ENCODE measurements around the gene SENP6. TPM values are rescaled to one million over a fixed set of nuclear protein-coding genes. Genes with fewer than 3 reads are reported as not detected.
A peak's percentile ranks its signal among the peaks of the same experiment; 100 is the strongest.

Gene SENP6
- total and polyA plus RNA-seq, 3 experiments from 2014 or later = 74.6 to 77.5 (median 76.1) TPM

DNA sequence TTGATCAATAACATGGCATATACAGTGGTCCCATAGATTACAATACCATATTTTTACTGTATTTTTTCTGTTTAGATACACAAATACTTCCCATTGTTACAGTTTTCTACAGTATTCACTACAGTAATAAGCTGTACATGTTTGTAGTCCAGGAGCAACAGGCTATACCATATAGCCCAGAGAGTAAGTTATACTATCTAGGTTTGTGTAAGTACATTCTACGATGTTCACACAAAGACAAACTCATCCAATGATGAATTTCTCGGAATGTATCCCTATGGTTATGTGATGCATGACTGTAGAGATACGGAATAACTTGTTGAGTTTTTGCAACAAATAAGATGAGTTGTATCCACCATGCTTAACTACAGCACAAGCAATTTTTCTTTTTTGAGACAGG, 143.7 kb downstream of the SENP6 start:
- no peak overlapping the region for H3K27ac Mint-ChIP-seq
- H3K9me3 Mint-ChIP-seq = peaks cover 0 to 2% (median 0%) of the 10 kb centered on the region in 5 donors
- POLR2A ChIA-PET = no interaction called here
- CTCF ChIA-PET = no interaction called here
- no peak overlapping the region for H3K4me3 Mint-ChIP-seq
- no peaks in the 10 kb centered on the region for H3K9me3 ChIP-seq (ENCODE audit: low read length)
- DNase-seq = no peak
- peaks cover 6 to 13% (median 11%) of the 10 kb centered on the region in 3 donors for H3K4me1 Mint-ChIP-seq
- no peak overlapping the region for H3K4me3 ChIP-seq (ENCODE audit: low read length)
- H3K36me3 Mint-ChIP-seq = peaks cover 0 to 8% (median 4%) of the 10 kb centered on the region in 3 donors
- H3K27me3 ChIP-seq (ENCODE audit: insufficient read depth, low read length, poor library complexity, severe bottlenecking) = peaks cover 4% of the 10 kb centered on the region
- no peaks in the 10 kb centered on the region for H3K4me1 ChIP-seq (ENCODE audit: insufficient read depth, low read length)
- H3K27me3 Mint-ChIP-seq = peaks cover 16 to 20% of the 10 kb centered on the region in 2 donors
- H3K36me3 ChIP-seq (ENCODE audit: insufficient read depth, low read length) = no peaks in the 10 kb centered on the region
- H3K27ac ChIP-seq (ENCODE audit: low read depth, low read length) = no peak overlapping the region

DNA sequence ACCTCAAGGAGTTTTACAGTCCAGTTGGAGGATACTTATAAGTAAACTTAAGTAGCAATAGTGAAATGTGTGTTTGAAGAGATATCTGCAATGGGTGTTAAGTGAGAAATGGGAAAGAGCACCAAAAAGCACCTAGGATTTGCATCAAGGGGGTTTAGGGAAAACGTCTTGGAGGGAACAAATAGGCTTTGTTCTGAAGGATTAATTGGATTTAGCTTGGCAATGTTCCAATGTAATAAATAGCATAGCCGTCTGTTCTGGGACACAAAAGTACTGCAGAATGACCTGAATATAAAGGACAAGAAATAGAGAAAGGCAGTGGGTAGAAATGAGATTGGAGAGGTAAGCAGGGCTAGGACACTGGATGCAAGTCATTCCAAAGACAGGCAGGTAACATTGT, 144.5 kb downstream of the SENP6 start:
- Mint-ChIP-seq H3K27me3 (peaks cover 20% of the 10 kb centered on the region in 2 donors), H3K36me3 (peaks cover 0 to 8% (median 4%) of the 10 kb centered on the region in 3 donors), H3K27ac (no peak overlapping the region), H3K4me1 (peaks cover 10 to 19% (median 18%) of the 10 kb centered on the region in 3 donors), H3K9me3 (peaks cover 0 to 2% (median 0%) of the 10 kb centered on the region in 5 donors), H3K4me3 (peak overlapping the region in 1 of 7 donors; percentile 68)
- H3K4me3 ChIP-seq (ENCODE audit: low read length) = no peak overlapping the region
- H3K36me3 ChIP-seq (ENCODE audit: insufficient read depth, low read length) = no peaks in the 10 kb centered on the region
- DNase-seq = no peak
- no peaks in the 10 kb centered on the region for H3K9me3 ChIP-seq (ENCODE audit: low read length)
- POLR2A ChIA-PET = no interaction called here
- CTCF ChIA-PET = no interaction called here
- no peaks in the 10 kb centered on the region for H3K4me1 ChIP-seq (ENCODE audit: insufficient read depth, low read length)
- H3K27me3 ChIP-seq (ENCODE audit: insufficient read depth, low read length, poor library complexity, severe bottlenecking) = peaks cover 4% of the 10 kb centered on the region
- H3K27ac ChIP-seq (ENCODE audit: low read depth, low read length) = no peak overlapping the region

DNA sequence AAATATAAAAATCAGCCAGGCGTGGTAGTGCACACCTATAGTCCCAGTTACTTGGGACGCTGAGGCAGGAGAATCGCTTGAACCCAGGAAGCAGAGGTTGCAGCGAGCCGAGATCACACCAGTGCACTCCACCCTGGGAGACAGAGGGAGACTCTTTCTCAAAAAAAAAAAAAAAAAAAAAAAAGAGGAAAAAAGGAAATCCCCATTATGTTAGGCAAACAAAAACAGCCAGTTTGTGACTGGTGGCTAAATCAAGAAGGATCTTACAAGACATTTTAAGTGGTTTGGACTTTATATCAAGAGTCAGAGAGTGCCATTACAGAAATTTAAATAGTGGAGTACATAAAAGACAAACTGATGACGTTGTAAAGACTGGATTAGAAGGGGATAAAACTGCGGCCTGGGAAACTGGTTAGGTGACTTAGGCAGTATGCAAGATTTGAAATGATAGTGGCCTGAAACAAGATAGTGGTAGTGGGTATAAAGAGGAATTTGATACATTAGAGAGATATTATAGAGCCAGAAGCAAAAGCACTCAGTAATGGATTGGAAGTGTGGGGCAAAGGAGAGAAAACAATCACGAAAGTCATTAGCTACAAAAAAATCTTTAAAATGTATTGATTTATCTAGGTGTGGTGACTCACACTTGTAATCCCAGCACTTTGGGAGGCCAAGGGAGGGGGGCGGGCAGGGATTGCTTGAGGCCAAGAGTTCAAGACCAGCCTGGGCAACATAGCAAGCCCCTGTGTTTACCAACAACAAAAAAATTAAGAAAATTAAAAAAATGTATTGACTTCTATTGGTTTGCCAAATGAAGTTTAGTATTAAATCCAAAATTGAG, 145.7 kb downstream of the SENP6 start:
- Histone ChIP-seq H3K9me3 (ENCODE audit: low read length) (no peaks in the 10 kb centered on the region), H3K36me3 (ENCODE audit: insufficient read depth, low read length) (no peaks in the 10 kb centered on the region), H3K27ac (ENCODE audit: low read depth, low read length) (no peak overlapping the region), H3K4me1 (ENCODE audit: insufficient read depth, low read length) (no peaks in the 10 kb centered on the region), H3K4me3 (ENCODE audit: low read length) (no peak overlapping the region), H3K27me3 (ENCODE audit: insufficient read depth, low read length, poor library complexity, severe bottlenecking) (peaks cover 4% of the 10 kb centered on the region)
- Mint-ChIP-seq H3K4me3 (peak overlapping the region in 6 of 7 donors; percentile 12 to 96 (median 32)), H3K27ac (peak overlapping the region in 1 of 8 donors; percentile 46), H3K27me3 (peaks cover 16 to 20% of the 10 kb centered on the region in 2 donors), H3K9me3 (peaks cover 0 to 2% (median 0%) of the 10 kb centered on the region in 5 donors), H3K4me1 (peaks cover 13 to 22% (median 20%) of the 10 kb centered on the region in 3 donors), H3K36me3 (peaks cover 0 to 8% (median 4%) of the 10 kb centered on the region in 3 donors)
- ChIA-PET CTCF (no interaction called here), POLR2A (no interaction called here)
- no peak for DNase-seq

DNA sequence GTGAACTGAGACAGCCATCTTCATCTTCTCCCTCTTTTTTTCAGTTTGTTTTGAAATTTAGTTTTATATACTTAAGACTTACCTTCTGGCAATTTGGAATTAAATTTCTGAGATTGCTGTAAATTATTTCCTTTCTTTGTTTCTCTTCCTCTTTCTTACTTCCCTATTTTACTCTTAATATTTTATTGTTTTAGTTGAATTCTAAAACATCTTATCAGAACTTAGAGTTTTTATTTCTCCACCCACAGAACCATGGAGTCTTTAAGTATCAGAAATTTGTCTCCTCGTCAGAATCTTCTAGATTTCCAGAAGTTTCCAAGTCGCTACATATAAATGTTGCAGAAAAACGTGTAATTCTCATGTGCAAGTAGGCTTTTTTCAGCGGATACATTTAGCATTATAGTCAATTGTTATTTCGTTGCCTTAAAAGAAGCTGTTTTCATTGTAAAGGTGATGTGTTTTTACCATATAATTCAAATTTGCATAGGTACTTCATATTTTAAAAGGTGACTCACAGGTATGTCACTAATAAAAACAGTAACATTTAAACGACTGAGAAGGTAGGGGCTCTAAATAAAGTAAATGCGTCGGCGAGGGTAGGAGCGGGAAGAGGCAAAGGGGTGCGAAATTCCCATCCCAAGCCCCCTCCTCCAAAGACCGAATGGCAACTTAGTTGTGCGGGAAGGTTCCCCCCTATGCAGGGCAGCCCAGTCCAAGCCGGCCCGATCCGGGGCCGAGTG, 146.5 kb downstream of the SENP6 start:
- Mint-ChIP-seq H3K36me3 (peaks cover 0 to 8% (median 4%) of the 10 kb centered on the region in 3 donors), H3K9me3 (peaks cover 0 to 2% (median 0%) of the 10 kb centered on the region in 5 donors), H3K4me3 (peak overlapping the region; percentile 85 to 98 (median 91)), H3K27me3 (peaks cover 14 to 20% of the 10 kb centered on the region in 2 donors), H3K4me1 (peaks cover 13 to 25% (median 20%) of the 10 kb centered on the region in 3 donors), H3K27ac (peak overlapping the region in 4 of 8 donors; percentile 11 to 69 (median 48))
- H3K4me3 ChIP-seq (ENCODE audit: low read length) = peak overlapping the region; percentile 80
- H3K4me1 ChIP-seq (ENCODE audit: insufficient read depth, low read length) = no peaks in the 10 kb centered on the region
- peak overlapping the region; percentile 67 for H3K27ac ChIP-seq (ENCODE audit: low read depth, low read length)
- POLR2A ChIA-PET = no interaction called here
- no peaks in the 10 kb centered on the region for H3K36me3 ChIP-seq (ENCODE audit: insufficient read depth, low read length)
- H3K27me3 ChIP-seq (ENCODE audit: insufficient read depth, low read length, poor library complexity, severe bottlenecking) = peaks cover 4% of the 10 kb centered on the region
- CTCF ChIA-PET = no interaction called here
- no peaks in the 10 kb centered on the region for H3K9me3 ChIP-seq (ENCODE audit: low read length)
- DNase-seq = no peak

DNA sequence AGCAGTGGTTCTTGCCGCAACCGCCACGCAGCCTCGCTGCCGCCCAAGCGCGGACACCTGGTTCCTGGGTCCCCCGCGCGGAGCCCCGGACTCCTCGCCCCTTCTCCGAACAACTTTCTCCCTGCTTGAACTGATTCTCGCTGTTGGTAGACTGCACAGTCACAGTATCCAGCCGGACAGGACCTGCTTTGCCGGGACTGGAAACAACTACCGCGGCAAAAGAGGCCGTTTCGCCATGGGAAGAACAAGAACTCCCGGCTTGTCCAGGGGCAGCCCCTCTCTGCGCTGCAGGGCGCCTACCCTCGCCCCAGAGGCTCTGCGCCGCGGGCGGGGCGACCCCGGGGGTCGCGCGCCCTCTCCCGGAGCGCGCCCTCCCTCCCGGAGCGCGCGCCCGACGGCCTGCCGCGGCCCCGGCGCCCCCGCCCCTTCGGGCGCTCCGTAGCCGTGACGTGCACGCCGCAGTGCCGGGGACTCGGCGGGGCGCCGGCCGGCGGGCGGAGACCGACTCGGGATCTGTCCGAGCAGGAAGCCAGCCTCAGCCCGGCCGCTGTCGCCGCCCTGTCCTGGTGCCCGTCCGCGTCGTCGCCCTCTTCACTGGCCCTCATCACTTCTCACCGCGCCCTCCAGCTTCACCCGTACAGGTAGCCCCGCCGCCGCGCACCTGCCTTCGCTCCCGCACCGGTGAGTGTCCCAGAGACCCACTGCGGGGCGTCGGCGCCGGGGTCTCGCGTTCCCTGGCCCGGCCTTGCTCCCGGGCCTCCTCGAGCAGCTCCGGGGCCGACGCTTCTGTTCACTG, 147.3 kb downstream of the SENP6 start, which contains the start of gene MYO6:
Gene MYO6, plus strand, starts transcription at position 497 of the 796 bp plus-strand sequence. CDS start 68,309 bp downstream, outside the sequence.
- peak within 1 kb of the TSS; percentile 89 to 99 (median 97) for H3K4me3 Mint-ChIP-seq
- peaks cover 14 to 18% of the 10 kb centered on the region in 2 donors for H3K27me3 Mint-ChIP-seq

DNA sequence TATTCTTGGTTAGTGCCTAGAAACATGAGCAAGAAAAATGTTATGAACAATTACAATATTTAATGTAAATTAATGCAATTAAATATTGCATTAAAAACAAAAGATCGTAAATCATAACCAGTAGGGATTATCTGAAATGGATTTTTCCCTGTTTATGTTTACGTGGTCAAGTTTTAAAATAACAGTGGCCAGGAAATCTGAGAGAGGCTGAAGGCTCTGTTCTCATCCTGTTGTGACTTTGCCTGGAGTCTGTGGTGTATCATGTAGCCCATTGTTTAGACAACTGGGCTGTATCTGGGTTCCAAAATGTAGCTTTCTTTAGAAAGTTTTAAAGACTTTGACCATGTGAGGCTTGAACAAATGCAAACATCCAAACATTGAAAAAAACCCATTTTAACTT, 149.8 kb downstream of the SENP6 start:
- ChIA-PET POLR2A (no interaction called here), CTCF (no interaction called here)
- Histone ChIP-seq H3K27ac (ENCODE audit: low read depth, low read length) (no peak overlapping the region), H3K4me1 (ENCODE audit: insufficient read depth, low read length) (no peaks in the 10 kb centered on the region), H3K9me3 (ENCODE audit: low read length) (no peaks in the 10 kb centered on the region), H3K4me3 (ENCODE audit: low read length) (no peak overlapping the region), H3K27me3 (ENCODE audit: insufficient read depth, low read length, poor library complexity, severe bottlenecking) (peaks cover 4% of the 10 kb centered on the region), H3K36me3 (ENCODE audit: insufficient read depth, low read length) (no peaks in the 10 kb centered on the region)
- Mint-ChIP-seq H3K27me3 (peaks cover 7 to 21% of the 10 kb centered on the region in 2 donors), H3K9me3 (peaks cover 0 to 2% (median 0%) of the 10 kb centered on the region in 5 donors), H3K36me3 (peaks cover 0 to 8% (median 4%) of the 10 kb centered on the region in 3 donors), H3K27ac (no peak overlapping the region), H3K4me3 (no peak overlapping the region), H3K4me1 (peaks cover 15 to 29% (median 20%) of the 10 kb centered on the region in 3 donors)
- no peak for DNase-seq

More for the DNA sequence above, 147.3 kb downstream of the SENP6 start, which contains the start of gene MYO6:
- DNase-seq = peak; percentile 38 to 68 (median 46)
- Mint-ChIP-seq H3K9me3 (peaks cover 0 to 2% (median 0%) of the 10 kb centered on the region in 5 donors), H3K27ac (peak within 1 kb of the TSS; percentile 59 to 98 (median 90)), H3K4me1 (peaks cover 14 to 28% (median 20%) of the 10 kb centered on the region in 3 donors), H3K36me3 (peaks cover 0 to 8% (median 4%) of the 10 kb centered on the region in 3 donors)
- Histone ChIP-seq H3K27me3 (ENCODE audit: insufficient read depth, low read length, poor library complexity, severe bottlenecking) (peaks cover 4% of the 10 kb centered on the region), H3K36me3 (ENCODE audit: insufficient read depth, low read length) (no peaks in the 10 kb centered on the region), H3K27ac (ENCODE audit: low read depth, low read length) (peak within 1 kb of the TSS; percentile 67), H3K9me3 (ENCODE audit: low read length) (no peaks in the 10 kb centered on the region), H3K4me1 (ENCODE audit: insufficient read depth, low read length) (no peaks in the 10 kb centered on the region), H3K4me3 (ENCODE audit: low read length) (peak within 1 kb of the TSS; percentile 80)
- ChIA-PET POLR2A (no interaction called here), CTCF (no interaction called here)

DNA sequence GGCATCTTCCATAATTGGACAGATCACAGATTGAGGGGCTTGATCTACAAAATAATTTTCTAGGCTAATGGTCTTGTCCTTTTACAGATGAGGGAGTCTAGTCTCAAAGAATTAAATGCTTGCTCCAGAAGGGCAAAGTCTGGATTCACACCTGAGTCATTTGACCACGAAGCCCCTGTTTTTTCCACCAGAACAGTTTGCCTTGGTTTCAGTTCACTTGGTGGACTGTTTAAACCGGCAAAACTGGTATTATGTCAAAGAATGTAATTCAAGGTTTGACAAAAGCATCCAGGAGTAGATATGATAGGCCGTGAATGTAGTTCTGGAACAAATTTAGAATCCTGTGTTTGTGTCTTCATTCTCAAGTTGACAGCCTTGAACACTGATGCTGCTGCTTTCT, 150.7 kb downstream of the SENP6 start:
- H3K27me3 Mint-ChIP-seq = peaks cover 7 to 19% of the 10 kb centered on the region in 2 donors
- peaks cover 4% of the 10 kb centered on the region for H3K27me3 ChIP-seq (ENCODE audit: insufficient read depth, low read length, poor library complexity, severe bottlenecking)
- peaks cover 15 to 29% (median 20%) of the 10 kb centered on the region in 3 donors for H3K4me1 Mint-ChIP-seq
- no peak overlapping the region for H3K27ac Mint-ChIP-seq
- no peak overlapping the region for H3K4me3 ChIP-seq (ENCODE audit: low read length)
- H3K9me3 Mint-ChIP-seq = peaks cover 0 to 2% (median 0%) of the 10 kb centered on the region in 5 donors
- ChIA-PET CTCF (no interaction called here), POLR2A (no interaction called here)
- H3K4me1 ChIP-seq (ENCODE audit: insufficient read depth, low read length) = no peaks in the 10 kb centered on the region
- peak overlapping the region in 1 of 7 donors; percentile 22 for H3K4me3 Mint-ChIP-seq
- DNase-seq = no peak
- H3K27ac ChIP-seq (ENCODE audit: low read depth, low read length) = no peak overlapping the region
- H3K36me3 ChIP-seq (ENCODE audit: insufficient read depth, low read length) = no peaks in the 10 kb centered on the region
- H3K36me3 Mint-ChIP-seq = peaks cover 0 to 8% (median 4%) of the 10 kb centered on the region in 3 donors
- H3K9me3 ChIP-seq (ENCODE audit: low read length) = no peaks in the 10 kb centered on the region
